RWPE1 (cell line): ENCODE measurements around the gene CCNC.

ENCODE experiments used
- CTCF ChIA-PET: fragments of 350-600 bp; sonication (Branson Sonifier 250); formaldehyde crosslinking; extraction: SDS; loops from one replicate; lab custom pipeline; 2021; lab: Yijun Ruan, JAX
- POLR2A ChIA-PET: fragments of 400-600 bp; formaldehyde crosslinking; extraction: SDS; loops from one replicate; lab custom pipeline; 2020; ENCODE audit warnings: antibody characterized with exemption; ENCODE audit not compliant: low non-redundant PET; lab: Yijun Ruan, JAX
- DNase-seq: peaks from one replicate; pipeline ENCODE4 v3.0.0; 2012; ENCODE audit warnings: low spot score
- H3K27ac ChIP-seq: fragments of 450-650 bp; 2 replicates; pipeline ENCODE4 v1.5.1; 2017
- CTCF ChIP-seq: fragments of 450-650 bp; conservative IDR thresholded peaks from 2 replicates; pipeline ENCODE4 v1.5.1; 2017; ENCODE audit warnings: low read depth, mild to moderate bottlenecking

The CCNC gene

GRCh38 chr6:99575544-99576227 is 7.2 kb upstream of the CCNC start:
- DNase-seq, result no peak
- POLR2A ChIA-PET, result no interaction called here
- no peak for TF ChIP-seq CTCF
- CTCF ChIA-PET, result no interaction called here
- H3K27ac ChIP-seq, result no peak overlapping the region

GRCh38 chr6:99573980-99574617 is 5.6 kb upstream of the CCNC start:
- POLR2A ChIA-PET, result no interaction called here
- CTCF ChIA-PET, result no interaction called here

GRCh38 chr6:99563056-99563723 is 5.3 kb downstream of the CCNC start:
- DNase-seq, result no peak
- no peak overlapping the region for H3K27ac ChIP-seq
- no peak for TF ChIP-seq CTCF
- ChIA-PET CTCF (no interaction called here), POLR2A (no interaction called here)

More at GRCh38 chr6:99573980-99574617, 5.6 kb upstream of the CCNC start:
- no peak for TF ChIP-seq CTCF
- DNase-seq, result no peak
- H3K27ac ChIP-seq, result no peak overlapping the region

- TF ChIP-seq CTCF, result no peak
- DNase-seq, result no peak
- no peak overlapping the region for H3K27ac ChIP-seq
- CTCF ChIA-PET, result interaction anchor here (0.6 kb wide), 1 partner anchor 15 kb away, joined by 5 read pairs; no protein-coding TSS in a partner anchor
- POLR2A ChIA-PET, result no interaction called here
Measured at GRCh38 chr6:99560668-99561067, 7.8 kb downstream of the CCNC start.

- H3K27ac ChIP-seq, result no peak overlapping the region
- POLR2A ChIA-PET, result no interaction called here
- no peak for TF ChIP-seq CTCF
- DNase-seq, result no peak
- CTCF ChIA-PET, result no interaction called here
Measured at GRCh38 chr6:99559057-99559456, 9.4 kb downstream of the CCNC start.

- POLR2A ChIA-PET, result no interaction called here
- no peak for DNase-seq
- CTCF ChIA-PET, result interaction anchor here (0.5 kb wide), 1 partner anchor 23 kb away, joined by 3 read pairs; no protein-coding TSS in a partner anchor
- no peak for TF ChIP-seq CTCF
- no peak overlapping the region for H3K27ac ChIP-seq
Measured at GRCh38 chr6:99553888-99554287, 14.6 kb downstream of the CCNC start.
